ENCODE data around the gene CDK6. TPM values are rescaled to one million over a fixed set of nuclear protein-coding genes. Genes with fewer than 3 reads are reported as not detected.
A peak's percentile ranks its signal among the peaks of the same experiment; 100 is the strongest.

CDK6 gene
- total and polyA plus RNA-seq, 10 of the 15 experiments (the other 5 are each of a cell fraction or from before 2014, with no cell fraction given), result 8.0 to 118 (median 45.8) TPM

DNA sequence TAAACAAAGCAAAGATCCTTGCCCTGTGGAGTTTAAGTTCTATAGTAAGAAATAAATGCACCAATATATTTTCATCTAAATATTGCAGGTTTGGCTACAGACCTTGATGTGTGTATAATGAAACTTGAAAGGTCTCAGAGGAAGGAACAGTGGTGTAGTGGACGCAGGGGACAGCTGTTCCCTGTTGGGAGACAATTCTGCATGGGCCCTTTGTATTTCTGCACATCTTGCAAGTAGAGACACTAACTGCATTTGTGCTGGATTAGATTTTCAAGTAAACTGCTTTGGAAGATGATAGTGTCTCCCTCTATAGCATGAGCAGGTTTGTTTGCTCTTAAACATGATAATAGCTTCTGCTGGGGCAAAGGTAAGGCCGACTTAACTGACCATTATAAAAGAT lies 188.7 kb downstream of the CDK6 start:
- H3K4me1 ChIP-seq (ENCODE audit: control insufficient read depth, insufficient read depth, low read length), result peaks cover 27% of the 10 kb centered on the region
- RAD21 ChIA-PET (ENCODE audit: unreplicated experiment), result interaction anchor here (3.5 to 4.2 kb wide), 2 partner anchors 12 to 16 kb away, joined by 20 to 47 read pairs; no protein-coding TSS in a partner anchor
- intact Hi-C loops (cut with micrococcal nuclease; ENCODE audit: unreplicated experiment), result no loop called here
- no peaks in the 10 kb centered on the region for H4K20me1 ChIP-seq (ENCODE audit: control insufficient read depth, insufficient read depth)
- SMC1A ChIA-PET (ENCODE audit: uncharacterized antibody, unreplicated experiment), result interaction anchor here (0.5 to 13.2 kb wide), 6 partner anchors 10 to 406 kb away, joined by 3 to 176 read pairs (median 4); no protein-coding TSS in a partner anchor
- H3K4me2 ChIP-seq (ENCODE audit: control insufficient read depth, insufficient read depth), result peak overlapping the region; percentile 39
- ATAC-seq (peak; percentile 7), DNase-seq (ENCODE audit: low read depth, low spot score) (no peak), FAIRE-seq (no peak)
- H3K27ac ChIP-seq (ENCODE audit: control insufficient read depth, insufficient read depth), result no peak overlapping the region
- no peak overlapping the region for H3K9ac ChIP-seq (ENCODE audit: control insufficient read depth, insufficient read depth, low read length)
- no peak overlapping the region for H3K4me3 ChIP-seq
- H3K79me2 ChIP-seq (ENCODE audit: control insufficient read depth, insufficient read depth, low read length), result peaks cover 7% of the 10 kb centered on the region
- peaks cover 3% of the 10 kb centered on the region in 2 experiments; a peak in 2 of 4 replicates for H3K36me3 ChIP-seq (ENCODE audit: control insufficient read depth in 2 of 2, insufficient read depth in 2 of 2, low read length in 1 of 2)
- CTCF ChIA-PET, result interaction anchor here (2.1 to 8.4 kb wide), 3 partner anchors 16 to 27 kb away, joined by 7 to 40 read pairs (median 10); no protein-coding TSS in a partner anchor
- in situ Hi-C loops (cut with MboI), result no loop called here
- no TSS peak for BruUV-seq (replicated peaks)
- no peaks in the 10 kb centered on the region for H3K27me3 ChIP-seq (replicated peaks in 1 of 2; ENCODE audit: control insufficient read depth in 2 of 2, insufficient read depth in 2 of 2, low read length in 1 of 2)
- WGBS (ENCODE audit: insufficient coverage, insufficient replicate concordance, low lambda C conversion rate, missing lambda C conversion rate), result 2% methylated on average over 2 of the region's 2 CpGs
- H3K9me3 ChIP-seq (replicated peaks; ENCODE audit: control insufficient read depth, insufficient read depth, low read length), result no peaks in the 10 kb centered on the region; the same call in 2 of the 3 replicates
- POLR2A ChIA-PET, result interaction anchor here (1.0 kb wide), 1 partner anchor 14 kb away, joined by 3 read pairs; no protein-coding TSS in a partner anchor
- no peak overlapping the region for H2AFZ ChIP-seq (ENCODE audit: control insufficient read depth, low read depth, low read length)
- TF ChIP-seq E4F1 (IDR thresholded peaks at IDR 0.05; ENCODE audit: borderline replicate concordance, partially characterized antibody), result no peak
- TF ChIP-seq SP1 (IDR thresholded peaks at IDR 0.05; ENCODE audit: low read depth, low read length), result no peak
- no peak for TF ChIP-seq POLR2AphosphoS2 (IDR thresholded peaks at IDR 0.05; ENCODE audit: low read depth, low read length)
- no peak for TF ChIP-seq JUND (IDR thresholded peaks at IDR 0.05; ENCODE audit: low read depth, low read length)
- no peak for TF ChIP-seq TCF7 (IDR thresholded peaks at IDR 0.05; ENCODE audit: borderline replicate concordance)
- no peak for TF ChIP-seq CHD2 (IDR thresholded peaks at IDR 0.05; ENCODE audit: borderline replicate concordance, low read depth, low read length)
- TF ChIP-seq, protein P1, sequence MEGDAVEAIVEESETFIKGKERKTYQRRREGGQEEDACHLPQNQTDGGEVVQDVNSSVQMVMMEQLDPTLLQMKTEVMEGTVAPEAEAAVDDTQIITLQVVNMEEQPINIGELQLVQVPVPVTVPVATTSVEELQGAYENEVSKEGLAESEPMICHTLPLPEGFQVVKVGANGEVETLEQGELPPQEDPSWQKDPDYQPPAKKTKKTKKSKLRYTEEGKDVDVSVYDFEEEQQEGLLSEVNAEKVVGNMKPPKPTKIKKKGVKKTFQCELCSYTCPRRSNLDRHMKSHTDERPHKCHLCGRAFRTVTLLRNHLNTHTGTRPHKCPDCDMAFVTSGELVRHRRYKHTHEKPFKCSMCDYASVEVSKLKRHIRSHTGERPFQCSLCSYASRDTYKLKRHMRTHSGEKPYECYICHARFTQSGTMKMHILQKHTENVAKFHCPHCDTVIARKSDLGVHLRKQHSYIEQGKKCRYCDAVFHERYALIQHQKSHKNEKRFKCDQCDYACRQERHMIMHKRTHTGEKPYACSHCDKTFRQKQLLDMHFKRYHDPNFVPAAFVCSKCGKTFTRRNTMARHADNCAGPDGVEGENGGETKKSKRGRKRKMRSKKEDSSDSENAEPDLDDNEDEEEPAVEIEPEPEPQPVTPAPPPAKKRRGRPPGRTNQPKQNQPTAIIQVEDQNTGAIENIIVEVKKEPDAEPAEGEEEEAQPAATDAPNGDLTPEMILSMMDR (IDR thresholded peaks at IDR 0.05 in 2 of 3, conservative IDR thresholded peaks at IDR 0.05 in 1 of 3; ENCODE audit: control insufficient read depth in 2 of 3, extremely low read depth in 1 of 3, insufficient read depth in 1 of 3, low read depth in 3 of 3, low read length in 3 of 3), result no peak
- TF ChIP-seq SMAD5 (IDR thresholded peaks at IDR 0.05; ENCODE audit: low read depth), result no peak
- TF ChIP-seq GABPA (IDR thresholded peaks at IDR 0.05; ENCODE audit: low read depth), result no peak
- TF ChIP-seq, protein P2, sequence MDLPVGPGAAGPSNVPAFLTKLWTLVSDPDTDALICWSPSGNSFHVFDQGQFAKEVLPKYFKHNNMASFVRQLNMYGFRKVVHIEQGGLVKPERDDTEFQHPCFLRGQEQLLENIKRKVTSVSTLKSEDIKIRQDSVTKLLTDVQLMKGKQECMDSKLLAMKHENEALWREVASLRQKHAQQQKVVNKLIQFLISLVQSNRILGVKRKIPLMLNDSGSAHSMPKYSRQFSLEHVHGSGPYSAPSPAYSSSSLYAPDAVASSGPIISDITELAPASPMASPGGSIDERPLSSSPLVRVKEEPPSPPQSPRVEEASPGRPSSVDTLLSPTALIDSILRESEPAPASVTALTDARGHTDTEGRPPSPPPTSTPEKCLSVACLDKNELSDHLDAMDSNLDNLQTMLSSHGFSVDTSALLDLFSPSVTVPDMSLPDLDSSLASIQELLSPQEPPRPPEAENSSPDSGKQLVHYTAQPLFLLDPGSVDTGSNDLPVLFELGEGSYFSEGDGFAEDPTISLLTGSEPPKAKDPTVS (IDR thresholded peaks at IDR 0.05; ENCODE audit: low read depth, low read length), result no peak
- TF ChIP-seq USF1 (IDR thresholded peaks at IDR 0.05; ENCODE audit: borderline replicate concordance, extremely low read length, insufficient read depth, low read depth, low read length), result no peak
- no peak for TF ChIP-seq RUNX3 (IDR thresholded peaks at IDR 0.05; ENCODE audit: low read length)
- no peak for TF ChIP-seq SMARCA5 (IDR thresholded peaks at IDR 0.05)

Data from GM12878 (cell line).